IMR-90 (cell line): ENCODE data around the gene NCKAP5. TPM values are rescaled to one million over a fixed set of nuclear protein-coding genes. Genes with fewer than 3 reads are reported as not detected.

ENCODE experiments used
- ATAC-seq: fragments of 200-7000 bp; cut with Tn5 transposase; 2 replicates; pipeline ENCODE4 v1.9.1; 2020; ENCODE audit warnings: low read depth, mild to moderate bottlenecking, moderate library complexity
- BruUV-seq: library from RNA; stranded (reverse); fragments of 400-500 nt; replicated peaks from 2 replicates; lab custom pipeline; 2021; lab: Mats Ljungman, UMichigan
- CTCF ChIA-PET: fragments of 300-600 bp; formaldehyde crosslinking; extraction: SDS; loops from one replicate; lab custom pipeline; 2021; ENCODE audit warnings: antibody characterized with exemption; lab: Yijun Ruan, JAX
- POLR2A ChIA-PET: fragments of 300-600 bp; sonication (Branson Sonifier 250); formaldehyde crosslinking; loops from one replicate; lab custom pipeline; 2022; ENCODE audit warnings: antibody characterized with exemption; ENCODE audit not compliant: unreplicated experiment; lab: Charles Lee
- DNase-seq: peaks from one replicate; pipeline ENCODE4 v3.0.0; 2013
- H2AFZ ChIP-seq: replicated peaks from 2 replicates; pipeline ENCODE3; 2013; ENCODE audit warnings: low read length, mild to moderate bottlenecking; ENCODE audit not compliant: poor library complexity
- H2AK5ac ChIP-seq: 2 replicates; pipeline ENCODE4 v1.6.1; 2013; ENCODE audit warnings: low read depth, low read length, inconsistent platforms
- H2AK9ac ChIP-seq: replicated peaks from 2 replicates; pipeline ENCODE3; 2013; ENCODE audit warnings: mild to moderate bottlenecking, low read depth, low read length, moderate library complexity; ENCODE audit not compliant: poor library complexity
- H2BK120ac ChIP-seq: 2 replicates; pipeline ENCODE4 v1.6.1; 2013; ENCODE audit warnings: low read depth, low read length, inconsistent platforms
- H2BK15ac ChIP-seq: 3 replicates; pipeline ENCODE4 v1.6.1; 2013; ENCODE audit warnings: low read depth, low read length, inconsistent platforms
- H2BK20ac ChIP-seq: 2 replicates; pipeline ENCODE4 v1.6.1; 2013; ENCODE audit warnings: low read depth, mild to moderate bottlenecking, inconsistent platforms, low read length, moderate library complexity
- H2BK5ac ChIP-seq: 2 replicates; pipeline ENCODE4 v1.6.1; 2013; ENCODE audit warnings: mild to moderate bottlenecking, low read depth, low read length, inconsistent platforms; ENCODE audit not compliant: poor library complexity, severe bottlenecking
- H3K14ac ChIP-seq: replicated peaks from 2 replicates; pipeline ENCODE4 v1.6.1; 2013; ENCODE audit warnings: low read depth, low read length, inconsistent platforms
- H3K18ac ChIP-seq: 2 replicates; pipeline ENCODE4 v1.6.1; 2013; ENCODE audit warnings: low read depth, low read length, control low read depth
- H3K23ac ChIP-seq: 2 replicates; pipeline ENCODE4 v1.6.1; 2013; ENCODE audit warnings: low read depth, low read length, inconsistent platforms
- H3K27ac ChIP-seq: 2 replicates; pipeline ENCODE4 v1.5.1; 2013; ENCODE audit warnings: mild to moderate bottlenecking, control low read depth, low read length; ENCODE audit not compliant: insufficient read depth
- H3K27me3 ChIP-seq: 2 replicates; pipeline ENCODE4 v1.6.1; 2013; ENCODE audit warnings: low read length; ENCODE audit not compliant: control insufficient read depth, insufficient read depth
- H3K36me3 ChIP-seq: 2 replicates; pipeline ENCODE4 v1.6.1; 2013; ENCODE audit warnings: low read length, mixed read lengths; ENCODE audit not compliant: control insufficient read depth, insufficient read depth
- H3K4ac ChIP-seq: 2 replicates; pipeline ENCODE4 v1.6.1; 2013; ENCODE audit warnings: low read depth, low read length, inconsistent platforms
- H3K4me1 ChIP-seq: 2 replicates; pipeline ENCODE4 v1.6.1; 2013; ENCODE audit warnings: low read length, mixed read lengths; ENCODE audit not compliant: control insufficient read depth, insufficient read depth
- H3K4me2 ChIP-seq: 2 replicates; pipeline ENCODE4 v1.6.1; 2013; ENCODE audit warnings: low read depth, mild to moderate bottlenecking, control low read depth, low read length, moderate library complexity
- H3K4me3 ChIP-seq: 2 replicates; pipeline ENCODE4 v1.5.1; 2013; ENCODE audit warnings: low read depth, mild to moderate bottlenecking, control low read depth, low read length, moderate library complexity; ENCODE audit not compliant: insufficient read depth
- H3K56ac ChIP-seq: 2 replicates; pipeline ENCODE4 v1.6.1; 2013; ENCODE audit warnings: low read length, inconsistent platforms; ENCODE audit not compliant: insufficient read depth; ENCODE audit errors: extremely low read depth
- H3K79me1 ChIP-seq, 2 experiments: 2 replicates each; pipeline ENCODE4 v1.6.1; 2013; ENCODE audit warnings: low read length in 2 of 2, inconsistent platforms in 1 of 2, low read depth in 1 of 2
- H3K9ac ChIP-seq: 2 replicates; pipeline ENCODE4 v1.6.1; 2013; ENCODE audit warnings: low read depth, low read length, control low read depth
- H3K9me1 ChIP-seq: 2 replicates; pipeline ENCODE4 v1.6.1; 2013; ENCODE audit warnings: low read length, inconsistent platforms; ENCODE audit not compliant: insufficient read depth
- H3K9me3 ChIP-seq: 2 replicates; pipeline ENCODE4 v1.6.1; 2013; ENCODE audit warnings: low read length; ENCODE audit not compliant: control insufficient read depth, insufficient read depth
- H4K20me1 ChIP-seq: 2 replicates; pipeline ENCODE4 v1.6.1; 2013; ENCODE audit warnings: low read length, inconsistent platforms; ENCODE audit not compliant: insufficient read depth
- H4K5ac ChIP-seq: 2 replicates; pipeline ENCODE4 v1.6.1; 2013; ENCODE audit warnings: mild to moderate bottlenecking, low read depth, low read length, control low read depth
- H4K8ac ChIP-seq, 2 experiments: 2 replicates each; pipeline ENCODE4 v1.6.1; 2013; ENCODE audit warnings: low read depth in 2 of 2, low read length in 2 of 2, control low read depth in 1 of 2, inconsistent platforms in 1 of 2
- H4K91ac ChIP-seq: 2 replicates; pipeline ENCODE4 v1.6.1; 2013; ENCODE audit warnings: low read depth, low read length, inconsistent platforms; ENCODE audit not compliant: insufficient read depth
- CHD1 ChIP-seq: IDR thresholded peaks from 2 replicates; pipeline ENCODE4 v1.6.1; 2012; ENCODE audit warnings: low read depth, low read length, improper control_type of control experiment
- MAZ ChIP-seq: IDR thresholded peaks from 2 replicates; pipeline ENCODE4 v1.6.1; 2012; ENCODE audit warnings: low read depth, mild to moderate bottlenecking, low read length, improper control_type of control experiment, moderate library complexity, borderline replicate concordance
- RFX5 ChIP-seq: IDR thresholded peaks from 2 replicates; pipeline ENCODE4 v1.8.0; 2012; ENCODE audit warnings: low read depth, mild to moderate bottlenecking, low read length, moderate library complexity
- WGBS, 2 experiments: methylation state at CpG; one replicate each; pipeline versions ENCODE4 v1.1.5 to v1.1.7; 2013; ENCODE audit warnings: missing lambda C conversion rate in 2 of 2; ENCODE audit not compliant: insufficient read length in 1 of 2; ENCODE audit errors: extremely low coverage in 2 of 2; 5-methylcytosine and 5-hydroxymethylcytosine counted together
- dilution Hi-C: fragments of 300-500 bp; cut with HindIII; formaldehyde crosslinking; loops from one replicate; pipeline ENCODE4 v1.14.3; 2018; ENCODE audit warnings: low sequenced_read_pairs; ENCODE audit not compliant: unreplicated experiment
- in situ Hi-C: fragments of 300-500 bp; cut with MboI; formaldehyde crosslinking; loops from 3 replicates; pipeline ENCODE4 v1.14.3; 2019; ENCODE audit warnings: low sequenced_read_pairs, inconsistent platforms, mixed read lengths
- intact Hi-C: fragments of 100-400 bp; cut with micrococcal nuclease; formaldehyde crosslinking; loops from 2 replicates; pipeline ENCODE4 v1.10.0; 2022
- polyA plus RNA-seq, 3 experiments: library from polyadenylated mRNA; depleted of rRNA; stranded (reverse); fragments of >200 nt; gene quantifications; 2 replicates each; pipeline ENCODE4 v1.2.3, GENCODE V29; 2012; ENCODE audit warnings: low replicate concordance in 1 of 3
- total RNA-seq: library from RNA; depleted of rRNA; stranded (reverse); fragments of >200 nt; gene quantifications from 2 replicates; pipeline ENCODE4 v1.2.3, GENCODE V29; 2012

The NCKAP5 gene
- total and polyA plus RNA-seq, 2 of the 4 experiments (the other 2 are of a cell fraction): 2.7 to 3.9 TPM

- no TSS peak for BruUV-seq
Measured at GRCh38 chr2:133143645-133144044, 424.6 kb downstream of the NCKAP5 start.

More at GRCh38 chr2:133143645-133144044, 424.6 kb downstream of the NCKAP5 start:
- no peak overlapping the region for H3K27ac ChIP-seq
- H2AK9ac ChIP-seq: no peak overlapping the region
- no peak for DNase-seq
- peaks cover 3% of the 10 kb centered on the region; the same call in 1 of the 2 replicates for H3K4me1 ChIP-seq
- peaks cover 2% of the 10 kb centered on the region for H3K9me1 ChIP-seq
- H4K20me1 ChIP-seq: peaks cover 34% of the 10 kb centered on the region; the same call in 1 of the 2 replicates
- H2BK20ac ChIP-seq: no peak overlapping the region
- H2AFZ ChIP-seq: no peak overlapping the region
- no peak overlapping the region for H2BK120ac ChIP-seq
- H3K27me3 ChIP-seq: no peaks in the 10 kb centered on the region
- no CpG with 5 or more reads among the region's 1 CpG for WGBS, 2 experiments
- H4K8ac ChIP-seq: no peak overlapping the region
- H2AK5ac ChIP-seq: no peak overlapping the region
- ChIA-PET POLR2A (no interaction called here), CTCF (interaction anchor here (0.5 kb wide), 1 partner anchor 84 kb away, joined by 3 read pairs; no protein-coding TSS in a partner anchor)
- H3K4me3 ChIP-seq: no peak overlapping the region
- intact Hi-C loops (no loop called here), in situ Hi-C loops (no loop called here), dilution Hi-C loops (no loop called here)
- TF ChIP-seq MAZ (no peak), RFX5 (no peak), CHD1 (no peak)
- H3K36me3 ChIP-seq: peaks cover 1% of the 10 kb centered on the region; the same call in 1 of the 2 replicates
- no peak for ATAC-seq
- no peak overlapping the region for H3K4ac ChIP-seq
- H3K14ac ChIP-seq: no peak overlapping the region
- no peak overlapping the region for H4K91ac ChIP-seq
- H3K79me1 ChIP-seq: peaks cover 16 to 55% of the 10 kb centered on the region in 2 experiments
- no peak overlapping the region for H4K5ac ChIP-seq
- no peak overlapping the region for H3K56ac ChIP-seq
- H2BK15ac ChIP-seq: no peak overlapping the region
- no peak overlapping the region for H3K9ac ChIP-seq
- H3K4me2 ChIP-seq: no peak overlapping the region
- H3K23ac ChIP-seq: no peak overlapping the region
- no peak overlapping the region for H2BK5ac ChIP-seq
- no peaks in the 10 kb centered on the region for H3K9me3 ChIP-seq
- H3K18ac ChIP-seq: no peak overlapping the region
